Spleen (tissue), 11 donors: ENCODE results near the gene SRSF9. TPM values are rescaled to one million over a fixed set of nuclear protein-coding genes. Genes with fewer than 3 reads are reported as not detected.
"Not testable (repeated sequence)": the region's sequence is repeated elsewhere in the genome, so short reads cannot be mapped to it uniquely, and the experiment has no call there.

Source experiments
- DNase-seq: peaks from one replicate; pipeline ENCODE4 v3.0.0-alpha.2; 2020
- H3K27ac ChIP-seq, 8 donors: fragments of 200-600 bp; sonication (generic) in 7 of 8; 1 replicate in 4 of 8; 2 replicates in 4 of 8; pipeline versions ENCODE4 v1.5.0 to v1.8.0; 2016 to 2021; ENCODE audit warnings: inconsistent platforms in 4 of 8, mild to moderate bottlenecking in 4 of 8, moderate library complexity in 1 of 8
- H3K27me3 ChIP-seq, 7 donors: fragments of 200-600 bp; sonication (generic) in 6 of 7; replicated peaks in 1 of 7; 1 replicate in 4 of 7; 2 replicates in 3 of 7; pipeline versions ENCODE4 v1.5.0 to v1.8.0; 2016 to 2021; ENCODE audit warnings: inconsistent platforms in 3 of 7, mild to moderate bottlenecking in 1 of 7
- H3K36me3 ChIP-seq, 6 donors: fragments of 200-600 bp; sonication (generic) in 5 of 6; 1 replicate in 4 of 6; 2 replicates in 2 of 6; pipeline versions ENCODE4 v1.5.0 to v1.8.0; 2016 to 2021; ENCODE audit warnings: inconsistent platforms in 2 of 6
- H3K4me1 ChIP-seq, 6 donors: fragments of 200-600 bp; sonication (generic) in 5 of 6; 1 replicate in 3 of 6; 2 replicates in 3 of 6; pipeline versions ENCODE4 v1.5.0 to v1.8.0; 2016 to 2021; ENCODE audit warnings: inconsistent platforms in 3 of 6
- H3K4me3 ChIP-seq, 8 donors: fragments of 200-600 bp; sonication (generic) in 7 of 8; 1 replicate in 4 of 8; 2 replicates in 4 of 8; pipeline versions ENCODE4 v1.5.0 to v1.8.0; 2016 to 2021; ENCODE audit warnings: inconsistent platforms in 4 of 8, mild to moderate bottlenecking in 4 of 8, moderate library complexity in 2 of 8
- H3K9me3 ChIP-seq, 8 donors: fragments of 200-600 bp; sonication (generic) in 7 of 8; 1 replicate in 4 of 8; 2 replicates in 4 of 8; pipeline versions ENCODE4 v1.5.0 to v1.8.0; 2016 to 2021; ENCODE audit warnings: inconsistent platforms in 4 of 8
- POLR2A ChIP-seq, 3 donors: fragments of 450-650 bp; IDR thresholded peaks; one replicate each; pipeline ENCODE4 v1.5.1; 2017; ENCODE audit warnings: antibody characterized with exemption in 3 of 3, mild to moderate bottlenecking in 1 of 3
- POLR2AphosphoS5 ChIP-seq, 3 donors: sonication (generic); formaldehyde crosslinking; IDR thresholded peaks; one replicate each; pipeline ENCODE4 v1.5.1; 2017; ENCODE audit warnings: antibody characterized with exemption in 3 of 3
- WGBS, 5 donors: extraction: QIAGEN DNeasy Blood & Tissue Kit in 3 of 5; methylation state at CpG; one replicate each; pipeline versions ENCODE4 v1.1.5 to v1.1.7; 2013 to 2018; 5-methylcytosine and 5-hydroxymethylcytosine counted together
- intact Hi-C: fragments of 100-400 bp; cut with DNase I; formaldehyde crosslinking; loops from one replicate; pipeline ENCODE4 v1.15.0; 2023; ENCODE audit warnings: low total_unique reads
- polyA plus RNA-seq, 3 donors: library from polyadenylated mRNA; stranded (reverse); fragments of 200-250 nt; gene quantifications; one replicate each; pipeline ENCODE4 v1.2.1, GENCODE V29; 2013
- total RNA-seq, 7 donors: library from RNA; depleted of rRNA in 3 of 7; stranded (reverse); fragments of >200 nt in 3 of 7; fragmentation: NEBNext Ultra II Directional in 4 of 7; extraction: Animal tissue kit (Norgen Biotek cat#: 25700) in 4 of 7; gene quantifications; one replicate each; pipeline versions ENCODE4 v1.1.0 to v1.2.1, GENCODE V29; 2016 to 2021
- TF ChIP-seq, protein P1 (sequence below), 11 experiments: fragments of 200-600 bp in 7 of 11; fragments of 450-650 bp in 4 of 11; sonication (generic) in 4 of 11; IDR thresholded peaks in 8 of 11; conservative IDR thresholded peaks in 3 of 11; 1 replicate in 7 of 11; 2 replicates in 4 of 11; pipeline versions ENCODE4 v1.4.0 to v1.8.0; 2016 to 2021; ENCODE audit warnings: antibody characterized with exemption in 11 of 11, inconsistent platforms in 4 of 11, mild to moderate bottlenecking in 1 of 11
- donor health status: healthy with polysubstance abuse.
- donor health status: DM: no; HTN: no; CAD: no; lungs with moderate emphysema.
- donor health status: DM: no; HTN: no; CAD: no.
- donor health status: Bipolar disorder and iron deficiency.
- donor health status: healthy.
- donor health status: DM: no; HTN: no; CAD: no.
- donor health status: DM: yes; HTN: yes; CAD: no.

The SRSF9 gene
- total and polyA plus RNA-seq, 10 donors, result 107 to 166 (median 143) TPM

DNA sequence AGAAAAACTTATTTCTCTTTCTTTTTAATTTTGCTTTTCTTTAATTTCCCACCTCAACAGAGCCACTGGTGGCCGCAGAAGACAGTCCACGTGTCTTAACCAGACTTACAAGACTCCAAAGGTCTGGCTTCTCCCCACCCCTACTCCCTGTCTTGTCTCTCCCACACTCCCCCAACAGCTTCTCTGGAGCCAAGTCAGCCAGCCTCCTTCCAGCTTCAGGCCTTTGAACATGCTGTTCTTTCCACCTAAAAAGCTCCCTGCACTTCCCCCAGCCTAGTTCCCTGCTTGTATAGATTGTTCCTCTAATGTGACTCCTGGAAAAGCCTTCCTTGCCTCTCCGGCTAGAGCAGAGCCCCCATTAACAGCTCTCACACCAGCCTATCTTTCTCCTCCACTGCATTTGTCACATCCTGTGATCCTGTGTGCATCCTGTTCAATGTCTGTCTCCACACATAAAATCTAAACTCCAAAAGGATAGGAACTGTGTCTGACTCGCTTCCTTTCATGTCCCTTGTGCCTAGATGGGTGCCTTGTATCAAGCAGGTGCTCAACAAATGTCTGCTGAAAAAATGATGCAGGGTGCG lies 18.6 kb upstream of the SRSF9 start:
- Histone ChIP-seq H3K27ac (no peak overlapping the region), H3K4me3 (no peak overlapping the region), H3K9me3 (no peaks in the 10 kb centered on the region), H3K27me3 (no peaks in the 10 kb centered on the region), H3K4me1 (no peaks in the 10 kb centered on the region), H3K36me3 (peaks cover 0 to 7% (median 0%) of the 10 kb centered on the region in 6 donors)
- TF ChIP-seq POLR2AphosphoS5 (IDR thresholded peaks at IDR 0.05), result no peak
- no peak for TF ChIP-seq POLR2A (IDR thresholded peaks at IDR 0.05)
- TF ChIP-seq, protein P1, sequence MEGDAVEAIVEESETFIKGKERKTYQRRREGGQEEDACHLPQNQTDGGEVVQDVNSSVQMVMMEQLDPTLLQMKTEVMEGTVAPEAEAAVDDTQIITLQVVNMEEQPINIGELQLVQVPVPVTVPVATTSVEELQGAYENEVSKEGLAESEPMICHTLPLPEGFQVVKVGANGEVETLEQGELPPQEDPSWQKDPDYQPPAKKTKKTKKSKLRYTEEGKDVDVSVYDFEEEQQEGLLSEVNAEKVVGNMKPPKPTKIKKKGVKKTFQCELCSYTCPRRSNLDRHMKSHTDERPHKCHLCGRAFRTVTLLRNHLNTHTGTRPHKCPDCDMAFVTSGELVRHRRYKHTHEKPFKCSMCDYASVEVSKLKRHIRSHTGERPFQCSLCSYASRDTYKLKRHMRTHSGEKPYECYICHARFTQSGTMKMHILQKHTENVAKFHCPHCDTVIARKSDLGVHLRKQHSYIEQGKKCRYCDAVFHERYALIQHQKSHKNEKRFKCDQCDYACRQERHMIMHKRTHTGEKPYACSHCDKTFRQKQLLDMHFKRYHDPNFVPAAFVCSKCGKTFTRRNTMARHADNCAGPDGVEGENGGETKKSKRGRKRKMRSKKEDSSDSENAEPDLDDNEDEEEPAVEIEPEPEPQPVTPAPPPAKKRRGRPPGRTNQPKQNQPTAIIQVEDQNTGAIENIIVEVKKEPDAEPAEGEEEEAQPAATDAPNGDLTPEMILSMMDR (IDR thresholded peaks at IDR 0.05 in 8 of 11, conservative IDR thresholded peaks at IDR 0.05 in 3 of 11), result no peak
- DNase-seq, result no peak
- 74 to 79% (median 75%) methylated on average over 5 of the region's 5 CpGs for WGBS, 5 donors
- intact Hi-C loops, result no loop called here

DNA sequence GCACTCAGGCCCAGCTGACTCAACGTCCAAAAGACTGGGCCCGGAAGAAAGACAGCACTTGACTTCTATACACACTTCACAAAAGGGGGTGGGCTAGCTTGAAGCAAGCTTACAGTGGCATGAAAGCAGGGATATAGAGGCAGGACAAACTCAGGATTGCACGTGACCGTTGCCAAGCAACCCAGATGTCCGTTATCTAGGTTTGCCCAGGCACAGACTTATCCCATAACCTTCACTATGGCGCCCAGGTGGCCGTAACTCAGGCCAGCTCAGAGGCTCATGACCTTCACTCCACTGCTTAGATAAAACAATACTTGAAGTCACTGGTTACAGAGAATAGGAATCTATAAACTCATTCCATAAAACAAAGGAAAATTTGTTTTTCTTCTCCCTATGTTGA lies 18.0 kb upstream of the SRSF9 start:
- intact Hi-C loops, H3K27me3 ChIP-seq, H3K4me3 ChIP-seq, H3K36me3 ChIP-seq, DNase-seq, H3K9me3 ChIP-seq, H3K27ac ChIP-seq, H3K4me1 ChIP-seq: not testable (repeated sequence)
- WGBS, 5 donors, result 73 to 90% (median 81%) methylated on average over 7 of the region's 7 CpGs

DNA sequence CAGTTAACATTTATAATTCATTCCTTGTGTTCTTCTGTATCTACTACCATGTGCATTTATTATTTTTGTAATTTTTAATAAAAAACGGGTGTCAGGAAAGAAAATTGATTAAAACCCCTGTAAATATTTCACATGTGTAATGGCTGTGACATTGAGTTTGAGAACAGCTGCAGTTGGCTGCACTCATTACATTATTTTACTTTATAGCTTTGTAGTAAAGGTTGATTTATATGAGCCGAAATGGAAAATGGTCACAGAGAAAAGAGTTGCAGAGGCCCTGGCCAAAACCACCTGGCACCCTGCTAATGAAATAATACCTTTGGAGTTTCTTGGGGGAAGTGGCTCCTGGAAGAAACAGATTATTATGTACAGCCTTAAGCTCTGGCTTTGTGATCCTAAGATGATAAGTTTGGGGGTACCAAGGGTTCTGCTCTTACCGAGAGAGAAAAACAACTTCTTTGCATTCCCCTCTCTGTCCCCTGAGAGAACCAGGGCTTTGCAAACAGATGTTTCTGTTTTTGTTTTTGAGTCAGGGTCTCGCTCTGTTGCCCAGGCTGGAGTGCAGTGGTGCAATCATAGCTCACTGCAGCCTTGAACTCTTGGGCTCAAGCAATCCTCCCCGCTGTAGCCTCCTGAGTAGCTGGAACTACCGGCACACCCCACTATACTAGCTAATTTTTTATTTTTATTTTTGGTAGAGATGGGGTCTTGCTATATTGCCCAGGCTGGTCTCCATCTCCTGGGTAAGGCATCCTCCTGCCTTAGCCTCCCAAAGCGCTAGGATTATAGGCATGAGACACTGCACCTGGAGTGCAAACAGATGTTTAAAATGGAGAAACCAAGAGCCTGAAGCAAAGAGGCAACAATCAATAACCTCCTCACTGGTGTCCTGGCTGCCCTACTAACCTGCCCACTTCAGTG lies 16.7 kb upstream of the SRSF9 start:
- peaks cover 0 to 14% (median 0%) of the 10 kb centered on the region in 6 donors for H3K36me3 ChIP-seq
- no peak overlapping the region for H3K4me3 ChIP-seq
- intact Hi-C loops, result no loop called here
- no peak for DNase-seq
- H3K4me1 ChIP-seq, result peaks cover 0 to 6% (median 0%) of the 10 kb centered on the region in 6 donors
- no peak for TF ChIP-seq POLR2AphosphoS5 (IDR thresholded peaks at IDR 0.05)
- no peak for TF ChIP-seq POLR2A (IDR thresholded peaks at IDR 0.05)
- TF ChIP-seq, protein P1 (IDR thresholded peaks at IDR 0.05 in 8 of 11, conservative IDR thresholded peaks at IDR 0.05 in 3 of 11), result no peak
- whole genome bisulfite sequencing, 5 donors, result 81 to 87% (median 85%) methylated on average over 7 of the region's 7 CpGs
- no peaks in the 10 kb centered on the region for H3K27me3 ChIP-seq
- H3K9me3 ChIP-seq, result no peaks in the 10 kb centered on the region
- no peak overlapping the region for H3K27ac ChIP-seq

DNA sequence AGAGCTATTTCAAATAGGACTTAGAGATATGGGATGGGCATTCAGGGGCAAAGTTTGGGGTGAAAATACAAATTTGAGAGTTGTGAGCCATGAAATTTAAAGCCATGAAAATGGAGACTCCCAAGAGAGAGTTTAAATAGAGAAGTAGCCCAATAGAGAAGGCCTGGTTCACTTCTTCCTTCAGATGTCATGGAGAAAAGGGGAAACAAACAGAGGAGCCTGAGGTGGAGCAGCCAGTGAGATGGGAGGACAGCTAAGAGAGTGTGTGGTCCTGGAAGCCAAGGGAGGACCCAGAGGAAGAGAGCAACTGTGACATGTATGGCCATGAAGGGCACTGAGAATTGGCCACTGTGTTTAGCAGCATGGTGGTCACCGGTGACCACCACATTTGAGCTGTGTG lies 14.1 kb upstream of the SRSF9 start:
- Histone ChIP-seq H3K9me3 (no peaks in the 10 kb centered on the region), H3K27ac (no peak overlapping the region), H3K36me3 (peaks cover 0 to 10% (median 0%) of the 10 kb centered on the region in 6 donors), H3K4me3 (no peak overlapping the region), H3K27me3 (no peaks in the 10 kb centered on the region), H3K4me1 (peaks cover 0 to 21% (median 0%) of the 10 kb centered on the region in 6 donors)
- intact Hi-C loops, result no loop called here
- TF ChIP-seq, protein P1 (IDR thresholded peaks at IDR 0.05 in 8 of 11, conservative IDR thresholded peaks at IDR 0.05 in 3 of 11), result no peak
- TF ChIP-seq POLR2A (IDR thresholded peaks at IDR 0.05) (no peak), POLR2AphosphoS5 (IDR thresholded peaks at IDR 0.05) (no peak)
- no peak for DNase-seq
- WGBS, 5 donors, result 96 to 100% (median 97%) methylated on average over 1 of the region's 1 CpG
